ENCODE data around the gene KMT2D.

KMT2D gene, protein sequence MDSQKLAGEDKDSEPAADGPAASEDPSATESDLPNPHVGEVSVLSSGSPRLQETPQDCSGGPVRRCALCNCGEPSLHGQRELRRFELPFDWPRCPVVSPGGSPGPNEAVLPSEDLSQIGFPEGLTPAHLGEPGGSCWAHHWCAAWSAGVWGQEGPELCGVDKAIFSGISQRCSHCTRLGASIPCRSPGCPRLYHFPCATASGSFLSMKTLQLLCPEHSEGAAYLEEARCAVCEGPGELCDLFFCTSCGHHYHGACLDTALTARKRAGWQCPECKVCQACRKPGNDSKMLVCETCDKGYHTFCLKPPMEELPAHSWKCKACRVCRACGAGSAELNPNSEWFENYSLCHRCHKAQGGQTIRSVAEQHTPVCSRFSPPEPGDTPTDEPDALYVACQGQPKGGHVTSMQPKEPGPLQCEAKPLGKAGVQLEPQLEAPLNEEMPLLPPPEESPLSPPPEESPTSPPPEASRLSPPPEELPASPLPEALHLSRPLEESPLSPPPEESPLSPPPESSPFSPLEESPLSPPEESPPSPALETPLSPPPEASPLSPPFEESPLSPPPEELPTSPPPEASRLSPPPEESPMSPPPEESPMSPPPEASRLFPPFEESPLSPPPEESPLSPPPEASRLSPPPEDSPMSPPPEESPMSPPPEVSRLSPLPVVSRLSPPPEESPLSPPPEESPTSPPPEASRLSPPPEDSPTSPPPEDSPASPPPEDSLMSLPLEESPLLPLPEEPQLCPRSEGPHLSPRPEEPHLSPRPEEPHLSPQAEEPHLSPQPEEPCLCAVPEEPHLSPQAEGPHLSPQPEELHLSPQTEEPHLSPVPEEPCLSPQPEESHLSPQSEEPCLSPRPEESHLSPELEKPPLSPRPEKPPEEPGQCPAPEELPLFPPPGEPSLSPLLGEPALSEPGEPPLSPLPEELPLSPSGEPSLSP (N-terminal part only)

DNA sequence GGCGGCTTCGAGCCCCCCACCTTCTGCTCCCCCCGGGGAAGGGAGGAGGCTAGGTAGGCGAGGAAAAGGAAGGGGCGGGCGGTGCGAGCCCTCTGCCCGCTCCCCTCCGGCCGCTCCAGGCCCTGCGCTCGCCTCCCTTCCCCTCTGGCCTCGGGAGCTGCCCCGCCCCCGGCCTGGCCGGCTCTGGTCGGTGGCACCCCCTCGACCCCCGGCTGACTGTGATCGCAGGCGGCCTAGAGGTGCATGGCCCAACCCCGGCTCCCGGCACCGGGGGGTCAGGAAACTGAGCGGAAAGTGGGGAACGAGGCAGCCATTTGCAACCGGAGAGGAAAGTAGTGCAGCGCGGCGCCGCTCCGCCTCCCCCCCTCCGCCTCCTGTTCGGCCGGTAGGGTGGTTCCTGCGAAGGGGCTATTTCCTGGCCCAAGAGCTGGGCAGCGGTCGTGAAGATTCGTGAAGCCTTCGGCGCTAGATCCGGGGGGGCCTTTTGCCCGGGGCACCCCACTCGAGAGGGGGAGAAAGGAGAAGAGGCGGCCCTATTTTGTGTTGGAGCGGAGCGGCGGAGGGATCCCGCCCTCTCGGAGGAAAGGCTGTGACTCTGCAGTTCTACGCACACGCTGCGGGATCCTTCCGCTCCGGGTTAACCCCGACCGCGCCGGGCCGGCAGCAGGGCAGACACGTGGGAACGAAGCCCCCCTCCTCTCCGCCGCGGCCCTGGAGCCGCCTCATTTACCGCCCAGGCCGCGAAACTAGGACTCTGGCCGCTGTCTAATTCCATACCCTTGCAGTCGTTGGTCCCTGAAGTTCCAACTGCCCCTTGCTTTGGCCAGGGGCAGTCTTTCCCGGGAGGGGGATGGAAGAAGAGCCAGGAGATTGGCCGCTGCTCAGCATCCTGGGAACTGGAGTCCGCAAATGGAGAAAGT, at the start of gene KMT2D:
Gene KMT2D, minus strand, starts transcription at position 558 of the 920 bp plus-strand sequence. CDS start 5,470 bp downstream, outside the sequence.
- H3K4me3 ChIP-seq (ENCODE audit: low read depth, low read length), result peak within 1 kb of the TSS; percentile 93
- DNase-seq (ENCODE audit: low read depth), result peak; percentile 98
- TF ChIP-seq, protein P1, sequence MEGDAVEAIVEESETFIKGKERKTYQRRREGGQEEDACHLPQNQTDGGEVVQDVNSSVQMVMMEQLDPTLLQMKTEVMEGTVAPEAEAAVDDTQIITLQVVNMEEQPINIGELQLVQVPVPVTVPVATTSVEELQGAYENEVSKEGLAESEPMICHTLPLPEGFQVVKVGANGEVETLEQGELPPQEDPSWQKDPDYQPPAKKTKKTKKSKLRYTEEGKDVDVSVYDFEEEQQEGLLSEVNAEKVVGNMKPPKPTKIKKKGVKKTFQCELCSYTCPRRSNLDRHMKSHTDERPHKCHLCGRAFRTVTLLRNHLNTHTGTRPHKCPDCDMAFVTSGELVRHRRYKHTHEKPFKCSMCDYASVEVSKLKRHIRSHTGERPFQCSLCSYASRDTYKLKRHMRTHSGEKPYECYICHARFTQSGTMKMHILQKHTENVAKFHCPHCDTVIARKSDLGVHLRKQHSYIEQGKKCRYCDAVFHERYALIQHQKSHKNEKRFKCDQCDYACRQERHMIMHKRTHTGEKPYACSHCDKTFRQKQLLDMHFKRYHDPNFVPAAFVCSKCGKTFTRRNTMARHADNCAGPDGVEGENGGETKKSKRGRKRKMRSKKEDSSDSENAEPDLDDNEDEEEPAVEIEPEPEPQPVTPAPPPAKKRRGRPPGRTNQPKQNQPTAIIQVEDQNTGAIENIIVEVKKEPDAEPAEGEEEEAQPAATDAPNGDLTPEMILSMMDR (conservative IDR thresholded peaks at IDR 0.05; ENCODE audit: low read depth, low read length), result peak; percentile 38

DNA sequence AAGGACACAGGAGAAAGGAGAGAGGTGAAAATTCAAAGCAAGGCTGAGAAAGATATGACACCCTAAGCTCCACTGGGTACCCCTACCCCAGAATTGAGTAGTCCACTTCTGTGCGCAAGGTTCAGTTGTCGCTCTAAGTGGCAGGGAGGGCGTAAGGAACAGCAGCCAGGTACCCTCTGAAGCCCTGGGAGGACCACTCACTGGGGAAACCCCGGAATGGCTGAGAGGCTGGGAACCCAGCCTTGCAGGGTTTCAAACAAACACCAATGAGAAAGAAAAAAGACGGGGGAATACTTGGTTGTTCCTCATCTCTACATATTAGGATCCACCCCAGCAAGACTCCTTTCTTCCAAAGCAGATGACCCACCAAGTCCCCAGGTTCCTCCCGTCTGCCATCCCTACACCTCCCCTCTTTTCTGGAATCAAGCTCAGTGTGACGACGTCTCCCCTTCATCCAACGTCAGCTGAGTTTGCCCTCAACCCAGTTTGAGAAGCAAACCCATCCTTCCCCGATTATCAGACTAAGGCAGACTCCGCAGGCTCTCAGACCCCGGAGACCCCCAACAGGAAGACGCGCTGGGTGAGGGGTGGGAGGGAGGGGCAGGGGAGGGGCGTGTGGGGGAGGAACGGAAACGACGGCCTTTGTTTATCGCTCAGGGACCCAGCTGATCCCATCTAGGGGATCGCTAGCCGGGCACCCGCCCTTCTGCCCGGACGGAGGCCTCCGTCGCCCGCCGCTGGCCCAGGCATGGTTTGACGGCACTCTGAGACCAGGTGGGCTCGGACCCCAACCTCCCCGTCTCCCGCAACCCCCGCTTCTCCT, 49.3 kb upstream of the KMT2D start:
- DNase-seq (ENCODE audit: low read depth), result no peak
- H3K4me3 ChIP-seq (ENCODE audit: low read depth, low read length), result peak overlapping the region; percentile 88
- TF ChIP-seq, protein P1 (conservative IDR thresholded peaks at IDR 0.05; ENCODE audit: low read depth, low read length), result no peak

DNA sequence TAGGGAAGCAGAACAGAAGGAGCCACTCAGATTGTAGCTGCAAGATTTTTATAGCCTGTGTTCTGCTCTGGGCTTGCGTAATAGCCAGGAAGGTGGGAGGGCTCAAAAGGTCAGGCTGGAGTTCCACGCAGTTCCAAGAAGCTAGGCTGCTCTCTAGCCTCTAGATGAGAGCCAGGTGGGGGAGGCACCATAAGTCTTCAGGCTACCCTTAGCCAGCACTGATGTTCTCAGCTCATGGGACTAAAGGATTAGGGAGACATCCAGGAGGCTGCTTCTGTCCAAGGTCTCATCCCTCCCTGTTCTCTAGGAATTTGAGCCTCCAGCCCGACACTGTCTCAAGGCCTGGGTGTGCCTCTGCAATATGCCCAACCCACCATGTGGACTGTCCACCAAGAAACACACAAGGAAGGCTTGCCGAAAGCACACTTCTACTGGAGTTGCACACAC, 48.4 kb upstream of the KMT2D start:
- TF ChIP-seq, protein P1 (conservative IDR thresholded peaks at IDR 0.05; ENCODE audit: low read depth, low read length), result no peak
- DNase-seq (ENCODE audit: low read depth), result peak; percentile 38
- peak overlapping the region; percentile 88 for H3K4me3 ChIP-seq (ENCODE audit: low read depth, low read length)

DNA sequence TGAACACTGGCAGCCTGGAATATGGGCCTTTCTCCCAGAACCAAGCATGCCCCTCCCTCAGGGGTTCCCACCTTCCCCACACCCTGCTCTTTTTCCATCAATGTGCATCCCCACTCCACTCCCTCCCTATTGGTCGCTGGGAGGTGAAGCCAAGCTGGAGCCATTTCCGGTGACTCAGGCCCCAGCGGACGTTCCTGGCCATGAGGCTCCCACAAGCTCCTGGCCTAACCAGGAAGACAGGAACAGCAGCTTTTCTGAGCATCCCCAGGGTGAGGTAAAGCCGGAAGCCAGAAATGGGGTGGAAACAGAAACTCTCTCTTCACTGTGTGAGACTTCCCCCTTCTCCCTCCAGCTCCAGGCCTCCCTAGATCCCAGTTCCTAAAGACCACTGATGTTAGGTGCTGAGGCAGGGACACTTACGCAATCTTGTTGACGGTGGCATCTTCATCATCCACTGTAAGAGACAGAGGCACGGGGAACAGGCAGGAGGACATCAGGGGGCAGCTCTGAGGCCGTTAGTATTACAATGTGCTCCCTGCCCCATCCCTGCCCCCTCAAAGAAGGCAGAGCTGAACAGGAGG, 45.0 kb upstream of the KMT2D start:
- no peak overlapping the region for H3K4me3 ChIP-seq (ENCODE audit: low read depth, low read length)
- TF ChIP-seq, protein P1 (conservative IDR thresholded peaks at IDR 0.05; ENCODE audit: low read depth, low read length), result no peak
- DNase-seq (ENCODE audit: low read depth), result peak; percentile 46

DNA sequence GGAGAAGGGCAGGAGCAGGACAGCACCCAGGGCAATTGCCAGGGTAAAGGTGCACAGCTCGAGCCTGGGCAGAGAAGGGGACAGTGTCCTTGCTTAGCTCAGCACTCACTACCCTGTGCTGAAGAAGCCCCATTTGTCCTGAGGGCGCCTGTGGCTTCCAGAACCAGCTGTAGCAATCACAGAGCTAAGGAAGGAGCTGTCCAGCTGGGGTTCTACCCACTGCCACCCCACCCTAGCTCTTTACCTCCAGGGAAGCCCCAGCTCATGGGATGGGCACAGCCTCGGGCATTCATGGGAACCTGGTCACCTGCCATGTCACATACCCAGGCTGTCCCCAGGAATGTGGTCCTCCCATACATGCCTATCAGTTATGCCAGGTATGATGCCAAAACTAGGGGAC, 44.2 kb upstream of the KMT2D start:
- no peak for DNase-seq (ENCODE audit: low read depth)
- H3K4me3 ChIP-seq (ENCODE audit: low read depth, low read length), result no peak overlapping the region
- TF ChIP-seq, protein P1 (conservative IDR thresholded peaks at IDR 0.05; ENCODE audit: low read depth, low read length), result no peak
